OCI-LY3 (cell line): ENCODE results near the gene ARID3B.

ENCODE experiments used
- CTCF ChIP-seq: fragments of 200-600, 300-600 bp; sonication (generic); IDR thresholded peaks from 2 replicates; pipeline ENCODE4 v1.5.1; 2014; ENCODE audit warnings: antibody characterized with exemption, low read length, low read depth
- EZH2phosphoT487 ChIP-seq: fragments of 200-600 bp; shearing (Covaris generic); IDR thresholded peaks from 2 replicates; pipeline ENCODE4 v1.6.1; 2018; ENCODE audit warnings: antibody characterized with exemption, mixed run types, low read depth

GRCh38 chr15:74612677-74613076 is 71.7 kb downstream of the ARID3B start:
- no peak for TF ChIP-seq CTCF
- no peak for TF ChIP-seq EZH2phosphoT487
